OCI-LY7 (cell line): ENCODE data around the gene CSF2RB.

Experiments
- EZH2phosphoT487 ChIP-seq: fragments of 200-600 bp; sonication (generic); IDR thresholded peaks from 2 replicates; pipeline ENCODE4 v1.6.1; 2018; ENCODE audit warnings: low read depth, borderline replicate concordance, mild to moderate bottlenecking, mixed run types, antibody characterized with exemption, low read length, moderate library complexity, mixed read lengths
- TF ChIP-seq, protein P1 (sequence below): fragments of 200-600 bp; sonication (generic); conservative IDR thresholded peaks from 2 replicates; pipeline ENCODE4 v1.5.1; 2014; ENCODE audit warnings: mild to moderate bottlenecking, antibody characterized with exemption, low read length, moderate library complexity, mixed read lengths

DNA sequence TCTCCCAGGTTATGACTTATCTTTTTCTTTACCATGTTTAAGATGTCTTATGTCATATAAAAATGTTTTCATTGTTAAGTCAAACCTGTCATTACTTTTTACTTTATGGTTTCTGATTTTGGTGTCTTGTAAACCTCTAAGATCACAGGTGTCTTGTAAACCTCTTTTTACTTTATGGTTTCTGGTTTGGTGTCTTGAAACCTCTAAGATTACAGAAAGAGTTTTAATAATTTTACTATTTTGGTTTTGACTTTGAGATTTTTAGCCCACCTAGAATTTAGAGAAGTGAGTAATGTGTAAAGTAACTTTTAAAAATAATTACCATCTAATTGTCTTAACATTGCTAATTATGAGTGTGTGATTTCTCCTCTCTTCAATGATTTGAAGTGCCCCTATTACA is 2.6 kb downstream of the CSF2RB start:
- TF ChIP-seq, protein P1, sequence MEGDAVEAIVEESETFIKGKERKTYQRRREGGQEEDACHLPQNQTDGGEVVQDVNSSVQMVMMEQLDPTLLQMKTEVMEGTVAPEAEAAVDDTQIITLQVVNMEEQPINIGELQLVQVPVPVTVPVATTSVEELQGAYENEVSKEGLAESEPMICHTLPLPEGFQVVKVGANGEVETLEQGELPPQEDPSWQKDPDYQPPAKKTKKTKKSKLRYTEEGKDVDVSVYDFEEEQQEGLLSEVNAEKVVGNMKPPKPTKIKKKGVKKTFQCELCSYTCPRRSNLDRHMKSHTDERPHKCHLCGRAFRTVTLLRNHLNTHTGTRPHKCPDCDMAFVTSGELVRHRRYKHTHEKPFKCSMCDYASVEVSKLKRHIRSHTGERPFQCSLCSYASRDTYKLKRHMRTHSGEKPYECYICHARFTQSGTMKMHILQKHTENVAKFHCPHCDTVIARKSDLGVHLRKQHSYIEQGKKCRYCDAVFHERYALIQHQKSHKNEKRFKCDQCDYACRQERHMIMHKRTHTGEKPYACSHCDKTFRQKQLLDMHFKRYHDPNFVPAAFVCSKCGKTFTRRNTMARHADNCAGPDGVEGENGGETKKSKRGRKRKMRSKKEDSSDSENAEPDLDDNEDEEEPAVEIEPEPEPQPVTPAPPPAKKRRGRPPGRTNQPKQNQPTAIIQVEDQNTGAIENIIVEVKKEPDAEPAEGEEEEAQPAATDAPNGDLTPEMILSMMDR = no peak
- TF ChIP-seq EZH2phosphoT487 = no peak
